HEK293 (cell line): ENCODE results near the gene EML1.
A peak's percentile ranks its signal among the peaks of the same experiment; 100 is the strongest.

Experiments
- CTCF ChIA-PET: fragments of 350-600 bp; formaldehyde crosslinking; extraction: SDS; loops from one replicate; lab custom pipeline; 2021; ENCODE audit warnings: antibody characterized with exemption; lab: Yijun Ruan, JAX
- POLR2A ChIA-PET: fragments of 300-600 bp; formaldehyde crosslinking; extraction: SDS; loops from one replicate; lab custom pipeline; 2020; ENCODE audit warnings: antibody characterized with exemption, inconsistent platforms; lab: Yijun Ruan, JAX
- H3K27ac ChIP-seq: fragments of 200-500 bp; sonication (Bioruptor generic); 2 replicates; pipeline ENCODE4 v1.5.1; 2014; ENCODE audit warnings: low read depth, low read length, control low read depth, inconsistent platforms; ENCODE audit errors: extremely low read depth
- H3K36me3 ChIP-seq, 2 experiments: fragments of 200-500 bp in 1 of 2; sonication (Bioruptor generic) in 1 of 2; 1 replicate in 1 of 2; 2 replicates in 1 of 2; pipeline ENCODE4 v1.5.1; 2014 to 2017; ENCODE audit warnings: inconsistent platforms in 2 of 2, low read length in 2 of 2; ENCODE audit not compliant: control insufficient read depth in 2 of 2, insufficient read depth in 1 of 2
- H3K4me1 ChIP-seq: fragments of 200-500 bp; sonication (Bioruptor generic); 2 replicates; pipeline ENCODE4 v1.5.1; 2014; ENCODE audit warnings: mild to moderate bottlenecking, low read length, inconsistent platforms; ENCODE audit not compliant: control insufficient read depth, insufficient read depth
- H3K4me3 ChIP-seq: 2 replicates; pipeline ENCODE4 v1.5.1; 2011; ENCODE audit warnings: low read depth, mild to moderate bottlenecking, control low read depth, low read length, moderate library complexity
- H3K9me3 ChIP-seq: fragments of 200-500 bp; sonication (Bioruptor generic); 2 replicates; pipeline ENCODE4 v1.5.1; 2014; ENCODE audit warnings: low read depth, low read length, inconsistent platforms; ENCODE audit not compliant: control insufficient read depth, insufficient read depth
- BCL11A ChIP-seq: fragments of 450-650 bp; formaldehyde crosslinking; IDR thresholded peaks from 2 replicates; pipeline ENCODE4 v1.5.1; 2016; ENCODE audit warnings: low read depth, missing biosample characterization, missing genetic modification characterization
- GLI4 ChIP-seq: fragments of 450-650 bp; formaldehyde crosslinking; IDR thresholded peaks from 2 replicates; pipeline ENCODE4 v1.5.1; 2016; ENCODE audit warnings: missing biosample characterization, missing genetic modification characterization
- HOXC10 ChIP-seq: sonication (generic); formaldehyde crosslinking; IDR thresholded peaks from 2 replicates; pipeline ENCODE4 v1.8.1; 2023; ENCODE audit warnings: mild to moderate bottlenecking, missing genetic modification reagents
- PRDM6 ChIP-seq: fragments of 450-650 bp; formaldehyde crosslinking; IDR thresholded peaks from 2 replicates; pipeline ENCODE4 v1.5.1; 2017; ENCODE audit warnings: missing biosample characterization, missing genetic modification characterization
- SETDB1 ChIP-seq: IDR thresholded peaks from one replicate; pipeline ENCODE4 v1.6.1; 2017; ENCODE audit warnings: mild to moderate bottlenecking, low read length, moderate library complexity, mixed read lengths; ENCODE audit not compliant: insufficient read length
- ZNF138 ChIP-seq: fragments of 450-650 bp; formaldehyde crosslinking; IDR thresholded peaks from 2 replicates; pipeline ENCODE4 v1.5.1; 2016; ENCODE audit warnings: missing biosample characterization, missing genetic modification characterization, borderline replicate concordance
- ZNF146 ChIP-seq: fragments of 450-650 bp; formaldehyde crosslinking; IDR thresholded peaks from 2 replicates; pipeline ENCODE4 v1.5.1; 2016; ENCODE audit warnings: missing biosample characterization, missing genetic modification characterization
- ZNF174 ChIP-seq: fragments of 450-650 bp; formaldehyde crosslinking; IDR thresholded peaks from 2 replicates; pipeline ENCODE4 v1.5.0; 2017; ENCODE audit warnings: missing biosample characterization, mild to moderate bottlenecking, missing genetic modification characterization
- ZNF19 ChIP-seq: fragments of 450-650 bp; formaldehyde crosslinking; IDR thresholded peaks from 2 replicates; pipeline ENCODE4; 2016; ENCODE audit warnings: missing biosample characterization, missing genetic modification characterization, low read depth
- ZNF24 ChIP-seq: fragments of 450-650 bp; formaldehyde crosslinking; IDR thresholded peaks from 2 replicates; pipeline ENCODE4 v1.5.1; 2016; ENCODE audit warnings: missing biosample characterization, missing genetic modification characterization
- ZNF394 ChIP-seq: fragments of 450-650 bp; formaldehyde crosslinking; IDR thresholded peaks from 2 replicates; pipeline ENCODE4 v1.5.1; 2016; ENCODE audit warnings: missing biosample characterization, missing genetic modification characterization, mild to moderate bottlenecking, moderate library complexity, borderline replicate concordance
- ZNF416 ChIP-seq: fragments of 450-650 bp; formaldehyde crosslinking; IDR thresholded peaks from 2 replicates; pipeline ENCODE4 v1.5.1; 2016; ENCODE audit warnings: missing biosample characterization, missing genetic modification characterization
- ZNF521 ChIP-seq: fragments of 450-650 bp; formaldehyde crosslinking; IDR thresholded peaks from 2 replicates; pipeline ENCODE4 v1.5.1; 2017; ENCODE audit warnings: missing biosample characterization, mild to moderate bottlenecking, missing genetic modification characterization
- ZNF549 ChIP-seq: fragments of 450-650 bp; IDR thresholded peaks from 2 replicates; pipeline ENCODE4 v1.5.1; 2018; ENCODE audit warnings: missing biosample characterization, missing genetic modification characterization, mild to moderate bottlenecking, inconsistent platforms, moderate library complexity
- ZNF561 ChIP-seq: fragments of 450-650 bp; IDR thresholded peaks from 2 replicates; pipeline ENCODE4 v1.5.1; 2018; ENCODE audit warnings: missing biosample characterization, missing genetic modification characterization, borderline replicate concordance
- ZNF571 ChIP-seq: fragments of 450-650 bp; formaldehyde crosslinking; IDR thresholded peaks from 2 replicates; pipeline ENCODE4 v1.5.0; 2017; ENCODE audit warnings: missing biosample characterization, missing genetic modification characterization
- ZNF624 ChIP-seq: fragments of 450-650 bp; formaldehyde crosslinking; IDR thresholded peaks from 2 replicates; pipeline ENCODE4 v1.5.1; 2017; ENCODE audit warnings: missing biosample characterization, missing genetic modification characterization
- ZNF654 ChIP-seq: fragments of 450-650 bp; formaldehyde crosslinking; IDR thresholded peaks from 2 replicates; pipeline ENCODE4 v1.5.1; 2016; ENCODE audit warnings: low read depth, missing biosample characterization, missing genetic modification characterization
- ZNF660 ChIP-seq: fragments of 450-650 bp; IDR thresholded peaks from 2 replicates; pipeline ENCODE4 v1.5.1; 2018; ENCODE audit warnings: missing biosample characterization, mild to moderate bottlenecking, missing genetic modification characterization
- ZNF664 ChIP-seq: fragments of 450-650 bp; formaldehyde crosslinking; IDR thresholded peaks from 2 replicates; pipeline ENCODE4 v1.5.1; 2016; ENCODE audit warnings: missing biosample characterization, missing genetic modification characterization
- ZNF768 ChIP-seq: fragments of 450-650 bp; formaldehyde crosslinking; IDR thresholded peaks from 2 replicates; pipeline ENCODE4 v1.5.1; 2018; ENCODE audit warnings: missing biosample characterization, mild to moderate bottlenecking, missing genetic modification characterization
- TF ChIP-seq, protein P1 (sequence below): sonication (generic); formaldehyde crosslinking; IDR thresholded peaks from 2 replicates; pipeline ENCODE4 v1.8.1; 2022; ENCODE audit warnings: mild to moderate bottlenecking, moderate library complexity, missing genetic modification reagents

The EML1 gene

DNA sequence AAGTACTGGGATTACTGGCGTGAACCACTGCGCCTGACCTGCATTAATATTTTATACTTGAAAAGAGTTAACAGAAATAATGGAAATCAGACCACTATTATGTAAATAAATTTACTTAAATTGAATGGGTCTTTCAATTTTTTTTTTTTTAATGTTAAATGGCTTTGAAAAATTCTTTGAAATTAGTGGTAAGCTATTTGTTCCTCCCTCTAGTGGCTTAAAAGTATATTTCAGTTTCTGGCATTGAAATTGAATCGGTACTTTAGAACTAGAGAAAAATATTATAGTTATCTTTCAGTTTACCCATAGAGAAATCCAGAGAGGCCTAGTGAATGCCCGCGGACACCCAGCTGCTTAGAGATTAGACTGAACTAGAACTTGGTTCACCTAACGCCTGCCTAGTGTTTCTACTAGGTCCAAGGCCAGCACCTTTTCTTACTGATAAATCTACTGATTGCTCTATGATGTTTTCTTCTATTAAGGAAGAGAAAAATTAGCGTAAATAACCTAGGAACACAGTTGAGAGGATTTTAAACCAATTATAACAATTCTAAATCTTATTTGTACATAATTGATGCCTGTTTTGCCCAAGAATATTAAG lies 106.5 kb downstream of the EML1 start:
- H3K4me3 ChIP-seq, result no peak overlapping the region
- no peaks in the 10 kb centered on the region; the same call in 1 of the 2 replicates for H3K4me1 ChIP-seq
- no peak overlapping the region for H3K27ac ChIP-seq
- peaks cover 4 to 25% of the 10 kb centered on the region in 2 experiments; a peak in 2 of 3 replicates for H3K36me3 ChIP-seq
- POLR2A ChIA-PET, result no interaction called here
- CTCF ChIA-PET, result interaction anchor here (0.6 to 2.6 kb wide), 13 partner anchors 9 to 507 kb away, joined by 3 to 9 read pairs (median 4); no protein-coding TSS in a partner anchor
- TF ChIP-seq ZNF19 (tag by site-specific recombination) (no peak), ZNF664 (no peak), ZNF571 (tag by site-specific recombination) (no peak), ZNF24 (tag by site-specific recombination) (no peak), ZNF654 (tag by site-specific recombination) (0 out of 2 replicates have a peak, but pooled peaks have one; percentile 5)
- no peaks in the 10 kb centered on the region for H3K9me3 ChIP-seq

DNA sequence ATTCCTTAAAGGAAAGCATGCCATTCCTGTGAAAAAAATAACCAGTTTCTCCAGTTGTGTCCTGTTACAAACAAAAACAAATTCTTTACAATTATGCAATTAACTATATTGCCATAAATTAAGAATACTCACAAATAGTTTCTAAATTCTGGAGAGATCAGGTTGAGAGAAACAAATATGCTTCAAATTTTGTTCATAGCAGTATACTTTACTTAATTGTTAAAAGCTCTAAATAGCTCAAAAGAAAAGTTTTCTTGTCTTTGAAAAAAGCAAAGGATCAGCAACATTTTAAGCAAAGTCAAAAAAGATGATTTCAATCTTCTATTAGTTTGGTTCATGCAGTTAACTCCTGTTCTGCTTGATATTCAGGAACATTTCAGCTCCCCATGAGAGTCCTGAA lies 109.7 kb downstream of the EML1 start:
- no peak overlapping the region for H3K27ac ChIP-seq
- no peaks in the 10 kb centered on the region for H3K9me3 ChIP-seq
- no peak for TF ChIP-seq ZNF416
- peak; percentile 96 for TF ChIP-seq SETDB1
- POLR2A ChIA-PET, result no interaction called here
- CTCF ChIA-PET, result interaction anchor here (0.9 kb wide), 1 partner anchor 221 kb away, joined by 3 read pairs; no protein-coding TSS in a partner anchor
- peaks cover 4 to 29% of the 10 kb centered on the region in 2 experiments; a peak in 2 of 3 replicates for H3K36me3 ChIP-seq
- H3K4me3 ChIP-seq, result no peak overlapping the region
- no peaks in the 10 kb centered on the region; the same call in 1 of the 2 replicates for H3K4me1 ChIP-seq

DNA sequence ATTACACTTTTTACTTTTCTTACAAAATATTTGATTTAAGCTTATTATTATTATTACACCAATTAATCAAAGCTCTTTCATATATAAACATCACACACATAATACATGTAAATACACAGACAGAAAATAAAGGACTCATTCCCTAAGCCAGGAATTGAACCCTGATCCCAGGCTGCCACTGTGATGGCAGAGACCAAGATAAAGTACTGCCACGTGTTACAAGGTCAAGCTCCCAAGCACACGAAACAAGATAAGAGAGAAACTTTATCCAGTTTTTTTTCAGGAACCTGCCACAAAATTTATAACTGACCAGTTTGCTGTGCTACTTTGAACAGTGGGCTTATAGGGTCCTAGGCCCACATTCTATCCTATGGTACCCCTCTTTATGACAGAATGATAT lies 111.3 kb downstream of the EML1 start:
- ChIA-PET POLR2A (no interaction called here), CTCF (interaction anchor here (0.5 to 1.7 kb wide), 5 partner anchors 19 to 288 kb away, joined by 3 to 6 read pairs (median 5); no protein-coding TSS in a partner anchor)
- no peaks in the 10 kb centered on the region for H3K9me3 ChIP-seq
- H3K4me3 ChIP-seq, result no peak overlapping the region
- H3K4me1 ChIP-seq, result no peaks in the 10 kb centered on the region
- TF ChIP-seq BCL11A (tag by site-specific recombination) (no peak), ZNF146 (tag by site-specific recombination) (no peak), PRDM6 (tag by site-specific recombination) (no peak), HOXC10 (CRISPR knock-in tag) (no peak), ZNF394 (tag by site-specific recombination) (no peak), ZNF624 (no peak), ZNF549 (tag by site-specific recombination) (no peak), ZNF561 (tag by site-specific recombination) (no peak), GLI4 (tag by site-specific recombination) (no peak), ZNF768 (tag by site-specific recombination) (no peak), ZNF416 (no peak)
- H3K36me3 ChIP-seq, result peaks cover 4 to 29% of the 10 kb centered on the region in 2 experiments; a peak in 2 of 3 replicates
- H3K27ac ChIP-seq, result no peak overlapping the region

- ChIA-PET POLR2A (interaction anchor here (0.6 kb wide), 1 partner anchor 325 kb away, joined by 4 read pairs; no protein-coding TSS in a partner anchor), CTCF (interaction anchor here (0.5 to 1.7 kb wide), 4 partner anchors 19 to 288 kb away, joined by 3 to 6 read pairs (median 6); no protein-coding TSS in a partner anchor)
- H3K4me3 ChIP-seq, result no peak overlapping the region
- H3K36me3 ChIP-seq, result peaks cover 4 to 29% of the 10 kb centered on the region in 2 experiments; a peak in 2 of 3 replicates
- no peak overlapping the region for H3K27ac ChIP-seq
- no peaks in the 10 kb centered on the region for H3K4me1 ChIP-seq
- no peaks in the 10 kb centered on the region for H3K9me3 ChIP-seq
- TF ChIP-seq ZNF660, result no peak
- no peak for TF ChIP-seq ZNF138 (tag by site-specific recombination)
- TF ChIP-seq ZNF521 (tag by site-specific recombination), result no peak
- TF ChIP-seq, protein P1, sequence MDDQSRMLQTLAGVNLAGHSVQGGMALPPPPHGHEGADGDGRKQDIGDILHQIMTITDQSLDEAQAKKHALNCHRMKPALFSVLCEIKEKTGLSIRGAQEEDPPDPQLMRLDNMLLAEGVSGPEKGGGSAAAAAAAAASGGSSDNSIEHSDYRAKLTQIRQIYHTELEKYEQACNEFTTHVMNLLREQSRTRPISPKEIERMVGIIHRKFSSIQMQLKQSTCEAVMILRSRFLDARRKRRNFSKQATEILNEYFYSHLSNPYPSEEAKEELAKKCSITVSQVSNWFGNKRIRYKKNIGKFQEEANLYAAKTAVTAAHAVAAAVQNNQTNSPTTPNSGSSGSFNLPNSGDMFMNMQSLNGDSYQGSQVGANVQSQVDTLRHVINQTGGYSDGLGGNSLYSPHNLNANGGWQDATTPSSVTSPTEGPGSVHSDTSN (CRISPR knock-in tag), result no peak
- TF ChIP-seq ZNF174 (tag by site-specific recombination), result no peak
These were observed 111.9 kb downstream of the EML1 start for GRCh38 chr14:99905121-99905520.
